CD4-positive, alpha-beta T cell (primary cell): Measurements from ENCODE around the gene ZNF487. TPM values are rescaled to one million over a fixed set of nuclear protein-coding genes. Genes with fewer than 3 reads are reported as not detected.

ENCODE experiments used
- ATAC-seq: fragments of 200-7000 bp; cut with Tn5 transposase; one replicate; pipeline ENCODE4 v1.10.0; 2022; ENCODE audit warnings: mild to moderate bottlenecking; ENCODE audit not compliant: poor library complexity
- CTCF ChIA-PET: fragments of 350-600 bp; sonication (Branson Sonifier 250); formaldehyde crosslinking; loops from one replicate; lab custom pipeline; 2021; ENCODE audit warnings: antibody characterized with exemption, inconsistent platforms; lab: Charles Lee
- POLR2A ChIA-PET: fragments of 350-600 bp; sonication (Branson Sonifier 250); formaldehyde crosslinking; loops from one replicate; lab custom pipeline; 2021; ENCODE audit warnings: antibody characterized with exemption, inconsistent platforms; lab: Charles Lee
- DNase-seq, 14 experiments: peaks; one replicate each; pipeline ENCODE4 v3.0.0-alpha.2; 2013 to 2020; ENCODE audit warnings: mixed read lengths in 2 of 14
- H3K27ac ChIP-seq, 2 donors: one replicate each; pipeline versions ENCODE4 v1.5.1 to v1.7.0; 2013; ENCODE audit warnings: low read length in 2 of 2, low read depth in 1 of 2, mild to moderate bottlenecking in 1 of 2
- H3K27me3 ChIP-seq, 2 experiments: 1 replicate in 1 of 2; 2 replicates in 1 of 2; pipeline versions ENCODE4 v1.6.1 to v1.7.0; 2013; ENCODE audit warnings: low read length in 2 of 2, control low read depth in 1 of 2, mild to moderate bottlenecking in 1 of 2, moderate library complexity in 1 of 2; ENCODE audit not compliant: insufficient read depth in 2 of 2, control insufficient read depth in 1 of 2
- H3K36me3 ChIP-seq: one replicate; pipeline ENCODE4 v1.6.1; 2013; ENCODE audit warnings: low read length, control low read depth; ENCODE audit not compliant: insufficient read depth
- H3K4me1 ChIP-seq: one replicate; pipeline ENCODE4 v1.6.1; 2013; ENCODE audit warnings: low read length, control low read depth; ENCODE audit not compliant: insufficient read depth
- H3K4me3 ChIP-seq: one replicate; pipeline ENCODE4 v1.5.1; 2013; ENCODE audit warnings: mild to moderate bottlenecking, low read length, moderate library complexity
- H3K9me3 ChIP-seq, 2 experiments: 1 replicate in 1 of 2; 2 replicates in 1 of 2; pipeline versions ENCODE4 v1.6.1 to v1.7.0; 2013; ENCODE audit warnings: low read length in 2 of 2, mild to moderate bottlenecking in 2 of 2, control low read depth in 1 of 2, moderate library complexity in 1 of 2; ENCODE audit not compliant: control insufficient read depth in 1 of 2, insufficient read depth in 1 of 2
- H3K27ac Mint-ChIP-seq: one replicate; pipeline ENCODE4 v1.8.0; 2020; ENCODE audit warnings: mixed read lengths
- H3K27me3 Mint-ChIP-seq: one replicate; pipeline ENCODE4 v1.8.0; 2021; ENCODE audit warnings: mixed read lengths
- H3K36me3 Mint-ChIP-seq: one replicate; pipeline ENCODE4 v1.8.0; 2021; ENCODE audit warnings: low read depth, mixed read lengths
- H3K4me1 Mint-ChIP-seq: one replicate; pipeline ENCODE4 v1.8.0; 2021; ENCODE audit warnings: low read depth, mixed read lengths
- H3K4me3 Mint-ChIP-seq: one replicate; pipeline ENCODE4 v1.8.0; 2020; ENCODE audit warnings: mild to moderate bottlenecking, mixed read lengths
- H3K9me3 Mint-ChIP-seq: one replicate; pipeline ENCODE4 v1.8.0; 2020; ENCODE audit warnings: mixed read lengths
- CTCF ChIP-seq: fragments of 200-600 bp; IDR thresholded peaks from one replicate; pipeline ENCODE4 v1.8.0; 2022; ENCODE audit warnings: antibody characterized with exemption, mild to moderate bottlenecking
- intact Hi-C, 2 experiments: fragments of 100-400 bp; cut with DNase I in 1 of 2; cut with micrococcal nuclease in 1 of 2; formaldehyde crosslinking; loops; one replicate each; pipeline versions ENCODE4 v1.15.1 to v1.9.0; 2023 to 2025; cut with DNase I, micrococcal nuclease
- total RNA-seq, 174 experiments: library from RNA in 2 of 174; stranded (reverse) in 2 of 174; gene quantifications; one replicate each; pipeline ENCODE4 v1.2.3 and lab custom pipeline; 2021 to 2026

ZNF487 gene
- total RNA-seq, 2 experiments from 2014 or later: 7.5 to 8.5 TPM

GRCh38 chr10:43407576-43408330 lies 29.2 kb upstream of the ZNF487 start:
- Histone ChIP-seq H3K27me3 (no peaks in the 10 kb centered on the region), H3K27ac (peak overlapping the region; percentile 98), H3K4me3 (peak overlapping the region; percentile 80), H3K9me3 (no peaks in the 10 kb centered on the region), H3K4me1 (peaks cover 56% of the 10 kb centered on the region), H3K36me3 (peaks cover 11% of the 10 kb centered on the region)
- Mint-ChIP-seq H3K4me1 (peaks cover 45% of the 10 kb centered on the region), H3K9me3 (no peaks in the 10 kb centered on the region), H3K36me3 (peaks cover 55% of the 10 kb centered on the region), H3K27me3 (no peaks in the 10 kb centered on the region), H3K27ac (peak overlapping the region; percentile 93), H3K4me3 (peak overlapping the region; percentile 98)
- DNase-seq (peak; percentile 65 to 94 (median 76)), ATAC-seq (peak; percentile 35)
- CTCF ChIA-PET: interaction anchor here (0.6 to 1.4 kb wide), 6 partner anchors 11 to 109 kb away, joined by 4 to 11 read pairs (median 4); partner anchors contain the start of gene ZNF487
- intact Hi-C loops: loop anchor here (1.0 to 2.0 kb wide), 4 partner anchors 10 to 45 kb away; no protein-coding TSS in a partner anchor
- peak; percentile 52 for TF ChIP-seq CTCF
- POLR2A ChIA-PET: interaction anchor here (0.6 to 3.9 kb wide), 18 partner anchors 10 to 270 kb away, joined by 3 to 54 read pairs (median 4); partner anchors contain the start of genes CSGALNACT2 and ZNF487

- CTCF ChIA-PET: interaction anchor here (0.6 to 1.0 kb wide), 3 partner anchors 11 to 110 kb away, joined by 4 read pairs; partner anchors contain the start of gene ZNF487
- H3K4me3 Mint-ChIP-seq: peak overlapping the region; percentile 98
- POLR2A ChIA-PET: interaction anchor here (0.6 to 3.9 kb wide), 10 partner anchors 11 to 270 kb away, joined by 3 to 54 read pairs (median 7); partner anchors contain the start of genes CSGALNACT2 and ZNF487
- H3K27ac Mint-ChIP-seq: peak overlapping the region; percentile 93
- peaks cover 39% of the 10 kb centered on the region for H3K4me1 Mint-ChIP-seq
- ATAC-seq (no peak), DNase-seq (peak in 1 of 14 experiments; percentile 14)
- TF ChIP-seq CTCF: peak; percentile 10
- Histone ChIP-seq H3K9me3 (no peaks in the 10 kb centered on the region), H3K36me3 (peaks cover 8% of the 10 kb centered on the region), H3K4me1 (peaks cover 50% of the 10 kb centered on the region), H3K27me3 (no peaks in the 10 kb centered on the region), H3K27ac (peak overlapping the region; percentile 98), H3K4me3 (peak overlapping the region; percentile 80)
- H3K36me3 Mint-ChIP-seq: peaks cover 50% of the 10 kb centered on the region
- no peaks in the 10 kb centered on the region for H3K27me3 Mint-ChIP-seq
- intact Hi-C loops: loop anchor here in 1 of 2 experiments (1.0 kb wide), 1 partner anchor 28 kb away; no protein-coding TSS in a partner anchor
- no peaks in the 10 kb centered on the region for H3K9me3 Mint-ChIP-seq
These were observed 28.6 kb upstream of the ZNF487 start for GRCh38 chr10:43408331-43408709.

GRCh38 chr10:43408710-43409384 lies 28.1 kb upstream of the ZNF487 start, which contains the start of gene HNRNPF:
TSS of gene HNRNPF (minus strand) at chr10:43409186. CDS start at chr10:43387884, 21,302 bp downstream.
- no peaks in the 10 kb centered on the region for H3K9me3 ChIP-seq
- ATAC-seq (peak; percentile 71), DNase-seq (peak; percentile 88 to 98 (median 92))
- no peaks in the 10 kb centered on the region for H3K27me3 ChIP-seq
- POLR2A ChIA-PET: interaction anchor here (0.6 to 3.9 kb wide), 23 partner anchors 8 to 771 kb away, joined by 3 to 56 read pairs (median 7); partner anchors contain the start of genes CSGALNACT2 and ZNF487
- no peaks in the 10 kb centered on the region for H3K9me3 Mint-ChIP-seq
- peaks cover 36% of the 10 kb centered on the region for H3K4me1 Mint-ChIP-seq
- peaks cover 45% of the 10 kb centered on the region for H3K4me1 ChIP-seq
- peaks cover 3% of the 10 kb centered on the region for H3K36me3 ChIP-seq
- intact Hi-C loops: loop anchor here (1.0 kb wide), 3 partner anchors 10 to 27 kb away; no protein-coding TSS in a partner anchor
- H3K4me3 ChIP-seq: peak within 1 kb of the TSS; percentile 80
- H3K4me3 Mint-ChIP-seq: peak within 1 kb of the TSS; percentile 98
- CTCF ChIA-PET: interaction anchor here (0.6 to 1.7 kb wide), 5 partner anchors 11 to 111 kb away, joined by 3 to 7 read pairs (median 4); partner anchors contain the start of gene ZNF487
- peak within 1 kb of the TSS; percentile 93 for H3K27ac Mint-ChIP-seq
- no peaks in the 10 kb centered on the region for H3K27me3 Mint-ChIP-seq
- peak within 1 kb of the TSS; percentile 98 for H3K27ac ChIP-seq
- H3K36me3 Mint-ChIP-seq: peaks cover 46% of the 10 kb centered on the region
- no peak for TF ChIP-seq CTCF
